ENCODE measurements around the gene JAK3.

Gene JAK3

GRCh38 chr19:17862711-17863519 is 15.1 kb upstream of the JAK3 start:
- TF ChIP-seq, protein P1, sequence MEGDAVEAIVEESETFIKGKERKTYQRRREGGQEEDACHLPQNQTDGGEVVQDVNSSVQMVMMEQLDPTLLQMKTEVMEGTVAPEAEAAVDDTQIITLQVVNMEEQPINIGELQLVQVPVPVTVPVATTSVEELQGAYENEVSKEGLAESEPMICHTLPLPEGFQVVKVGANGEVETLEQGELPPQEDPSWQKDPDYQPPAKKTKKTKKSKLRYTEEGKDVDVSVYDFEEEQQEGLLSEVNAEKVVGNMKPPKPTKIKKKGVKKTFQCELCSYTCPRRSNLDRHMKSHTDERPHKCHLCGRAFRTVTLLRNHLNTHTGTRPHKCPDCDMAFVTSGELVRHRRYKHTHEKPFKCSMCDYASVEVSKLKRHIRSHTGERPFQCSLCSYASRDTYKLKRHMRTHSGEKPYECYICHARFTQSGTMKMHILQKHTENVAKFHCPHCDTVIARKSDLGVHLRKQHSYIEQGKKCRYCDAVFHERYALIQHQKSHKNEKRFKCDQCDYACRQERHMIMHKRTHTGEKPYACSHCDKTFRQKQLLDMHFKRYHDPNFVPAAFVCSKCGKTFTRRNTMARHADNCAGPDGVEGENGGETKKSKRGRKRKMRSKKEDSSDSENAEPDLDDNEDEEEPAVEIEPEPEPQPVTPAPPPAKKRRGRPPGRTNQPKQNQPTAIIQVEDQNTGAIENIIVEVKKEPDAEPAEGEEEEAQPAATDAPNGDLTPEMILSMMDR (IDR thresholded peaks at IDR 0.05) = no peak

GRCh38 chr19:17861542-17862402 is 14.0 kb upstream of the JAK3 start:
- TF ChIP-seq, protein P1 (IDR thresholded peaks at IDR 0.05) = no peak

- TF ChIP-seq, protein P1 (IDR thresholded peaks at IDR 0.05) = no peak
Measured at GRCh38 chr19:17860993-17861360, 13.2 kb upstream of the JAK3 start.

DNA sequence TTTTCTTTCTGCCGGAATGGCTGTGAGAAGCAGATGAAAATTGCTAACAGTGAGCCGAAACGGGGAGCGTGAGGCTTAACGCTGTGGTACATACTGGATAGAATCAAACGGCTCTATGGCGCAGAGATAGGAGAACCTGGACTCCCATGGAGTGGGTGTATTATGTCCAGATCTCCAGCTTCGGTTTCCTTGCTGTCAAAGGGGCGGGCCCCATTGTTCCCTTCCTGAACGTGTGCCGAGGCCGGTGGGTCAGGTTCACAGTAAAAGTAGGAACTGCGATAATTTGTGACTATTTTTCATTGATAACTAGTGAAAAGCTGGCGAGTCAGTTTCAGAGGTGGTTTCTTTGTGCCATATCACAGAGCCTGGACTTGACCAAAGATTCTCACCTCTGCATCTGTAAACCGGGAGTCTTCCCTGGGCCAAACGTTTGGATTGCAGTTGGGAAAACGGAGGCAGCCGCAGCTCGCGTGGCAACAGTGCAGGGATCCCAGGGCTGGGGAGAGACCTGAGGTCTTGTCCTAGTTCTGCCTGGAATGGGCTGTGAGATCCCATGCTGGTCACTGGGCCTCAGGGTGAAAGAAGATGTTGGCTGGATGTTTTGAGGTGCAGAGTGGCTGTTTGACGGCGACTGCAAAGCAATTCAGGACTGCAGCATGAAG is 12.7 kb upstream of the JAK3 start:
- TF ChIP-seq, protein P1 (IDR thresholded peaks at IDR 0.05) = no peak

- TF ChIP-seq, protein P1 (IDR thresholded peaks at IDR 0.05) = peak; percentile 91
Measured at GRCh38 chr19:17859533-17860330, 11.9 kb upstream of the JAK3 start, which contains the start of gene RPL18A. Gene RPL18A, plus strand, starts transcription at chr19:17859910. Its CDS starts 47 bp downstream, at chr19:17859957.

DNA sequence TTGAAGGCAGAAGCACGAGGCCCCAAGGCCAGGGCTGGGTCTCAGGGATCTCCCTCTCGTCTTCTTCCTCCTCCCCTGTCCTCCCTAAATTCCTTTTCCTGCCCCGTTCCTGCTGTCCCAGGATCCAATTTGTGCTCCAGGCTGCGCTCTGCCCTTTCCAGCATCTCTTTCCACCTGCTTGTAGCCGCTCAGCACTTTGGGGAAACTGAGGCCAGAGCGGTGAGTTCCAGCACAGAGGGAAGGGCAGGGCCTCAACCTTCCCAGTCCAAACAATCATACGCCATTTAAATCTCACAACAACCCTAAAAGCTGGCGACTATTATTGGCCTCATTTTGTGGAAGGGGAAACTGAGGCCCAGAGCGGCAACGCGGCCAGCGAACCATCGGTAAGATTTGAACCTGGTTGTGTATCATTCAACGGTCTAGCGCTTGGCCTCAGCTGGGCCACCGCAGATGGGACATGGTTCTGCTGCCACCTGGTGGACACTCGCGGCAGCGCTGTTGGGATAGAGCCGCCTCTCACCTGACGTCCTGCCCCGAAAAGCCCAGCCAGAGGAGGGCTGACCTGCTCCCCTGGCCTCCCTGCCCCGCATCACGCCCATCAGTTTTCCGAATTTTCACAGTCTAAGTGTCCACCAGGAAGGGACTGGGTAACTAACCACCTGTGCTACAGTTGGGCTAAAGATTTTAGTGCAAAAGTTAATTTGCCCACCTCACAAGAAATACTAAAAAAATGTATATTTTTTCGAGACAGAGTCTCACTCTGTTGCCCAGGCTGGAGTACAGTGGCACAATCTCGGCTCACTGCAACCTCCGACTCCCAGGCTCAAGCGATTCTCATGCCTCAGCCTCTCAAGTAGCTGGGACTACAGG is 7.7 kb upstream of the JAK3 start:
- TF ChIP-seq, protein P1 (IDR thresholded peaks at IDR 0.05) = peak; percentile 96

All from LNCAP (cell line).